ENCODE results near the gene GID8.

DNA sequence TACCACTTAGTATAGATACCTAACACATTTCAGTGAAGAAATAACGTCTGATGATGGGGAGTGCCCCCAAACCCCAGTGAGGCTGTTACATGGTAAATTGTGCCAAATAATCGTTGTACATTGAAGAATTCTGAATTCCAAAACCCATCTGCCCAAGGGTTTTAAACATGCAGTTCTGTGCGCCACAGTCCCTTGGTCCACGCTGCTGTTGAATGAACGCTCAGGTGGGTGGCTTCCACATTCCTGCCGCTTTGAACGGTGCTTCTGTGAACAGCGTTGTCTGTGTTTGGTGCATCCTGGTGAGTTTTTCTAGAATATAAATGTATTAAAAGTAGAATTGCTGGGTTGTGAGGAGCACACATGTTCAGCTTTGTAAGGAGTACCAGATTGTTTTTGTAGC, 2.9 kb downstream of the GID8 start:
- TF ChIP-seq POLR2AphosphoS5 (IDR thresholded peaks at IDR 0.05; ENCODE audit: low read depth, low read length) (no peak), REST (IDR thresholded peaks at IDR 0.05; ENCODE audit: insufficient read depth in 1 of 2, low read depth in 2 of 2, low read length in 2 of 2) (no peak), TAF1 (IDR thresholded peaks at IDR 0.05; ENCODE audit: borderline replicate concordance, insufficient read depth, low read length) (no peak), SIN3A (IDR thresholded peaks at IDR 0.05; ENCODE audit: borderline replicate concordance, insufficient read depth, low read length) (no peak), FOXP2 (optimal IDR thresholded peaks at IDR 0.05; ENCODE audit: borderline replicate concordance, extremely low read depth, extremely low read length, insufficient read depth) (no peak)
